H1 (cell line): ENCODE results near the gene HTATIP2. TPM values are rescaled to one million over a fixed set of nuclear protein-coding genes. Genes with fewer than 3 reads are reported as not detected.

Experiments
- ATF3 ChIP-seq: IDR thresholded peaks from 2 replicates; pipeline ENCODE4 v1.6.1; 2011; ENCODE audit warnings: low read depth, mild to moderate bottlenecking, low read length; ENCODE audit not compliant: insufficient read depth
- BCL11A ChIP-seq, 2 experiments: IDR thresholded peaks; one replicate each; pipeline ENCODE4 v1.6.1; 2011; ENCODE audit warnings: low read depth in 2 of 2, low read length in 2 of 2, mild to moderate bottlenecking in 2 of 2
- BRCA1 ChIP-seq: IDR thresholded peaks from 2 replicates; pipeline ENCODE4 v1.6.1; 2012; ENCODE audit warnings: low read depth, low read length, improper control_type of control experiment
- CBX5 ChIP-seq: fragments of 300-800, 300-1000 bp; sonication (generic); IDR thresholded peaks from 2 replicates; pipeline ENCODE4 v1.7.1; 2016; ENCODE audit warnings: antibody characterized with exemption, low read length, low read depth
- CEBPB ChIP-seq: IDR thresholded peaks from 2 replicates; pipeline ENCODE4 v1.6.1; 2012; ENCODE audit warnings: low read depth, low read length
- CHD1 ChIP-seq: IDR thresholded peaks from 2 replicates; pipeline ENCODE4 v1.6.1; 2012; ENCODE audit warnings: low read depth, low read length, improper control_type of control experiment
- JUND ChIP-seq: IDR thresholded peaks from 2 replicates; pipeline ENCODE4 v1.6.1; 2011; ENCODE audit warnings: mild to moderate bottlenecking, improper control_type of control experiment, low read length
- KDM1A ChIP-seq: fragments of 200-600, 300-600 bp; sonication (generic); IDR thresholded peaks from 2 replicates; pipeline ENCODE4 v1.7.1; 2016; ENCODE audit warnings: mild to moderate bottlenecking, low read length, borderline replicate concordance
- KDM4A ChIP-seq: IDR thresholded peaks from one replicate; pipeline ENCODE4 v1.7.1; 2012; ENCODE audit warnings: low read depth, mild to moderate bottlenecking, moderate library complexity, low read length, inconsistent platforms; ENCODE audit not compliant: severe bottlenecking
- NANOG ChIP-seq: IDR thresholded peaks from 2 replicates; pipeline ENCODE4 v1.6.1; 2011; ENCODE audit warnings: low read length, low read depth, mild to moderate bottlenecking, inconsistent platforms; ENCODE audit not compliant: insufficient read depth, poor library complexity, severe bottlenecking
- PHF8 ChIP-seq: fragments of 200-600 bp; sonication (generic); conservative IDR thresholded peaks from 2 replicates; pipeline ENCODE4 v1.7.1; 2012; ENCODE audit warnings: low read depth, mild to moderate bottlenecking, inconsistent platforms, low read length, moderate library complexity
- POU5F1 ChIP-seq: IDR thresholded peaks from 2 replicates; pipeline ENCODE4 v1.6.1; 2011; ENCODE audit warnings: low read depth, mild to moderate bottlenecking, low read length, moderate library complexity
- RFX5 ChIP-seq: IDR thresholded peaks from 2 replicates; pipeline ENCODE4 v1.6.1; 2011; ENCODE audit warnings: low read depth, low read length, improper control_type of control experiment, borderline replicate concordance
- RNF2 ChIP-seq: fragments of 200-900, 300-1000 bp; sonication (generic); IDR thresholded peaks from 2 replicates; pipeline ENCODE4 v1.7.1; 2016; ENCODE audit warnings: borderline replicate concordance, low read depth, mild to moderate bottlenecking, antibody characterized with exemption, low read length; ENCODE audit not compliant: poor library complexity, severe bottlenecking; ENCODE audit errors: missing control alignments
- RXRA ChIP-seq: IDR thresholded peaks from 2 replicates; pipeline ENCODE4 v1.6.1; 2011; ENCODE audit warnings: low read depth, mild to moderate bottlenecking, low read length, moderate library complexity; ENCODE audit not compliant: insufficient read depth
- SIX5 ChIP-seq: IDR thresholded peaks from 2 replicates; pipeline ENCODE4 v1.6.1; 2011; ENCODE audit warnings: mild to moderate bottlenecking, low read depth, low read length
- SP2 ChIP-seq: IDR thresholded peaks from 2 replicates; pipeline ENCODE4 v1.6.1; 2012; ENCODE audit warnings: mild to moderate bottlenecking, low read length, inconsistent platforms
- TAF1 ChIP-seq: IDR thresholded peaks from 2 replicates; pipeline ENCODE4 v1.6.1; 2011; ENCODE audit warnings: mild to moderate bottlenecking, low read depth, low read length
- YY1 ChIP-seq: IDR thresholded peaks from 2 replicates; pipeline ENCODE4 v1.6.1; 2011; ENCODE audit warnings: low read depth, mild to moderate bottlenecking, low read length
- ZNF274 ChIP-seq: IDR thresholded peaks from 2 replicates; pipeline ENCODE4 v1.7.0; 2012; ENCODE audit warnings: low read length, borderline replicate concordance; ENCODE audit errors: extremely low read depth
- polyA plus RNA-seq, 7 experiments: library from polyadenylated mRNA; depleted of rRNA in 3 of 7; stranded (reverse) in 5 of 7; unstranded in 2 of 7; fragments of >200 nt in 5 of 7; fragments of 200-250 nt in 2 of 7; gene quantifications; 1 replicate in 5 of 7; 2 replicates in 1 of 7; 4 replicates in 1 of 7; pipeline versions ENCODE4 v1.2.1 to v1.2.3, GENCODE V29; 2011 to 2013; ENCODE audit warnings: missing spikeins in 2 of 7, mixed read lengths in 2 of 7
- total RNA-seq: library from RNA; stranded (reverse); fragmentation: NEBNext Ultra II Directional; extraction: Animal tissue kit (Norgen Biotek cat#: 25700); gene quantifications from 2 replicates; pipeline ENCODE4 v1.2.1, GENCODE V29; 2021
- TF ChIP-seq, protein P1 (sequence below), 3 experiments: IDR thresholded peaks; 1 replicate in 2 of 3; 2 replicates in 1 of 3; pipeline versions ENCODE4 v1.5.1 to v1.6.1; 2011; ENCODE audit warnings: low read length in 3 of 3, mild to moderate bottlenecking in 3 of 3, inconsistent platforms in 2 of 3, low read depth in 1 of 3, moderate library complexity in 1 of 3; ENCODE audit not compliant: insufficient read depth in 1 of 3; ENCODE audit errors: control extremely low read depth in 1 of 3

HTATIP2 gene
- total and polyA plus RNA-seq, 2 of the 8 experiments (the other 6 are each of a cell fraction or from before 2014, with no cell fraction given), result 22.6 to 33.1 TPM

GRCh38 chr11:20387261-20388095 lies 24.0 kb downstream of the HTATIP2 start, which contains the start of gene PRMT3 (continued):
- peak; percentile 49; the same call in 1 of the 2 replicates for TF ChIP-seq CEBPB
- TF ChIP-seq TAF1, result peak; percentile 82
- TF ChIP-seq BRCA1, result no peak
- no peak for TF ChIP-seq JUND
- TF ChIP-seq SP2, result no peak
- TF ChIP-seq KDM4A, result peak; percentile 85
- no peak for TF ChIP-seq NANOG
- no peak for TF ChIP-seq KDM1A
- TF ChIP-seq CBX5, result no peak
- TF ChIP-seq SIX5, result no peak
- no peak for TF ChIP-seq BCL11A (IDR thresholded peaks at IDR 0.05; ENCODE audit: low read depth in 2 of 2, low read length in 2 of 2)
- TF ChIP-seq, protein P1, sequence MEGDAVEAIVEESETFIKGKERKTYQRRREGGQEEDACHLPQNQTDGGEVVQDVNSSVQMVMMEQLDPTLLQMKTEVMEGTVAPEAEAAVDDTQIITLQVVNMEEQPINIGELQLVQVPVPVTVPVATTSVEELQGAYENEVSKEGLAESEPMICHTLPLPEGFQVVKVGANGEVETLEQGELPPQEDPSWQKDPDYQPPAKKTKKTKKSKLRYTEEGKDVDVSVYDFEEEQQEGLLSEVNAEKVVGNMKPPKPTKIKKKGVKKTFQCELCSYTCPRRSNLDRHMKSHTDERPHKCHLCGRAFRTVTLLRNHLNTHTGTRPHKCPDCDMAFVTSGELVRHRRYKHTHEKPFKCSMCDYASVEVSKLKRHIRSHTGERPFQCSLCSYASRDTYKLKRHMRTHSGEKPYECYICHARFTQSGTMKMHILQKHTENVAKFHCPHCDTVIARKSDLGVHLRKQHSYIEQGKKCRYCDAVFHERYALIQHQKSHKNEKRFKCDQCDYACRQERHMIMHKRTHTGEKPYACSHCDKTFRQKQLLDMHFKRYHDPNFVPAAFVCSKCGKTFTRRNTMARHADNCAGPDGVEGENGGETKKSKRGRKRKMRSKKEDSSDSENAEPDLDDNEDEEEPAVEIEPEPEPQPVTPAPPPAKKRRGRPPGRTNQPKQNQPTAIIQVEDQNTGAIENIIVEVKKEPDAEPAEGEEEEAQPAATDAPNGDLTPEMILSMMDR (IDR thresholded peaks at IDR 0.05; ENCODE audit: control extremely low read depth in 1 of 3, insufficient read depth in 1 of 3, low read depth in 1 of 3, low read length in 3 of 3), result peak in 1 of 3 experiments; percentile 75; a peak in 1 of 4 replicates
- TF ChIP-seq ATF3, result peak; percentile 74
- TF ChIP-seq YY1, result peak; percentile 29; the same call in 1 of the 2 replicates
- no peak for TF ChIP-seq POU5F1
- no peak for TF ChIP-seq RXRA
- TF ChIP-seq RNF2, result no peak
- peak; percentile 94 for TF ChIP-seq PHF8
- no peak for TF ChIP-seq CHD1
- no peak for TF ChIP-seq ZNF274
- no peak for TF ChIP-seq RFX5
